HL-60 (cell line): ENCODE results near the gene BMAL1.
"Not testable (repeated sequence)": the region's sequence is repeated elsewhere in the genome, so short reads cannot be mapped to it uniquely, and the experiment has no call there.

Experiments used
- DNase-seq, 2 experiments: peaks; one replicate each; pipeline ENCODE4 v3.0.0-alpha.2; 2010 to 2020; ENCODE audit warnings: low read depth in 1 of 2, low spot score in 1 of 2
- H3K27ac ChIP-seq: fragments of 250-450 bp; sonication (Bioruptor Pico); replicated peaks from 2 replicates; pipeline ENCODE4 v1.5.1; 2020; ENCODE audit warnings: mild to moderate bottlenecking, moderate library complexity
- H3K27me3 ChIP-seq: fragments of 250-450 bp; sonication (Bioruptor Pico); 2 replicates; pipeline ENCODE4 v1.5.1; 2021; ENCODE audit warnings: mild to moderate bottlenecking, moderate library complexity; ENCODE audit not compliant: insufficient read depth, poor library complexity, severe bottlenecking
- H3K4me3 ChIP-seq: replicated peaks from 2 replicates; pipeline ENCODE4 v1.5.1; 2011; ENCODE audit warnings: mild to moderate bottlenecking, control low read depth, low read length; ENCODE audit not compliant: insufficient read depth
- CTCF ChIP-seq: IDR thresholded peaks from one replicate; pipeline ENCODE4 v1.5.1; 2011; ENCODE audit warnings: low read length, control low read depth, inconsistent platforms; ENCODE audit not compliant: insufficient read depth
- GABPA ChIP-seq: IDR thresholded peaks from 2 replicates; pipeline ENCODE4 v1.6.1; 2012; ENCODE audit warnings: low read depth
- POLR2AphosphoS5 ChIP-seq: IDR thresholded peaks from 2 replicates; pipeline ENCODE4 v1.6.1; 2012; ENCODE audit warnings: low read depth
- REST ChIP-seq: IDR thresholded peaks from 2 replicates; pipeline ENCODE4 v1.6.1; 2012; ENCODE audit warnings: low read depth; ENCODE audit not compliant: insufficient replicate concordance
- SPI1 ChIP-seq: IDR thresholded peaks from 2 replicates; pipeline ENCODE4 v1.6.1; 2012; ENCODE audit warnings: low read depth, mild to moderate bottlenecking, borderline replicate concordance

BMAL1 gene

GRCh38 chr11:13433437-13433836 is 155.8 kb downstream of the BMAL1 start:
- Histone ChIP-seq H3K27me3 (no peaks in the 10 kb centered on the region), H3K4me3 (no peak overlapping the region), H3K27ac (no peak overlapping the region)
- TF ChIP-seq GABPA (no peak), SPI1 (no peak), REST (no peak), CTCF (no peak)
- no peak for DNase-seq

- Histone ChIP-seq H3K27ac (no peak overlapping the region), H3K27me3 (no peaks in the 10 kb centered on the region), H3K4me3 (no peak overlapping the region)
- no peak for DNase-seq
- TF ChIP-seq GABPA: no peak
- no peak for TF ChIP-seq SPI1
- TF ChIP-seq CTCF: no peak
- no peak for TF ChIP-seq POLR2AphosphoS5
- no peak for TF ChIP-seq REST
Observed at GRCh38 chr11:13434247-13435205, 156.9 kb downstream of the BMAL1 start.

- H3K27me3 ChIP-seq, H3K27ac ChIP-seq, DNase-seq, H3K4me3 ChIP-seq: not testable (repeated sequence)
Observed at GRCh38 chr11:13436836-13437235, 159.2 kb downstream of the BMAL1 start.
